Panc1 (cell line): ENCODE results near the gene COL4A1.

Source experiments
- POLR2AphosphoS5 ChIP-seq: IDR thresholded peaks from 2 replicates; pipeline ENCODE4 v1.6.1; 2012; ENCODE audit warnings: mild to moderate bottlenecking, low read depth, low read length, moderate library complexity
- SIN3A ChIP-seq: IDR thresholded peaks from 2 replicates; pipeline ENCODE4 v1.6.1; 2012; ENCODE audit warnings: low read depth, mild to moderate bottlenecking, low read length, moderate library complexity, borderline replicate concordance; ENCODE audit not compliant: insufficient read depth
- TF ChIP-seq, protein P1 (sequence below): fragments of 450-650 bp; IDR thresholded peaks from 2 replicates; pipeline ENCODE4 v1.5.1; 2017; ENCODE audit warnings: mild to moderate bottlenecking
- TF ChIP-seq, protein P2 (sequence below), 2 experiments: IDR thresholded peaks; 2 replicates each; pipeline ENCODE4 v1.6.1; 2011 to 2012; ENCODE audit warnings: low read depth in 2 of 2, control low read depth in 1 of 2, low read length in 1 of 2, mild to moderate bottlenecking in 1 of 2, moderate library complexity in 1 of 2; ENCODE audit not compliant: insufficient read depth in 1 of 2

DNA sequence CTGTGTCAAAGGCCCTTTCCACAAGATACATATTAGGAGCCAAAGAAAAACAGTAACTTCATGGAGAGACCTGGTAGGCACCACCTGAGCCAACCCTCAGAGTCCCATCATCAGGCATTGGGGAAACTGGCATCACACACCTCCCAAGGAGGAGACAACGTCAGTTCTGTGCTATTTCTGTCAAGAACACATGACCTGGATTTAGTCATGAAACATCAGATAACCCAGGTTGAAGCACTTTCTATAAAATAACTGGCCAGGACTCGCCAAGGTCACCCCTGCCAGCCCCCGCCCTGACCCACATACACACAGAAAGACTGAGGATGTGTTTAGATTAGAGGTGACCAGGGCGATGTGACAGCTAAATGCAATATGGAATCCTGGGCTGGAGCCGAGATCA is 35.6 kb downstream of the COL4A1 start:
- TF ChIP-seq POLR2AphosphoS5 (no peak), SIN3A (no peak)
- TF ChIP-seq, protein P1, sequence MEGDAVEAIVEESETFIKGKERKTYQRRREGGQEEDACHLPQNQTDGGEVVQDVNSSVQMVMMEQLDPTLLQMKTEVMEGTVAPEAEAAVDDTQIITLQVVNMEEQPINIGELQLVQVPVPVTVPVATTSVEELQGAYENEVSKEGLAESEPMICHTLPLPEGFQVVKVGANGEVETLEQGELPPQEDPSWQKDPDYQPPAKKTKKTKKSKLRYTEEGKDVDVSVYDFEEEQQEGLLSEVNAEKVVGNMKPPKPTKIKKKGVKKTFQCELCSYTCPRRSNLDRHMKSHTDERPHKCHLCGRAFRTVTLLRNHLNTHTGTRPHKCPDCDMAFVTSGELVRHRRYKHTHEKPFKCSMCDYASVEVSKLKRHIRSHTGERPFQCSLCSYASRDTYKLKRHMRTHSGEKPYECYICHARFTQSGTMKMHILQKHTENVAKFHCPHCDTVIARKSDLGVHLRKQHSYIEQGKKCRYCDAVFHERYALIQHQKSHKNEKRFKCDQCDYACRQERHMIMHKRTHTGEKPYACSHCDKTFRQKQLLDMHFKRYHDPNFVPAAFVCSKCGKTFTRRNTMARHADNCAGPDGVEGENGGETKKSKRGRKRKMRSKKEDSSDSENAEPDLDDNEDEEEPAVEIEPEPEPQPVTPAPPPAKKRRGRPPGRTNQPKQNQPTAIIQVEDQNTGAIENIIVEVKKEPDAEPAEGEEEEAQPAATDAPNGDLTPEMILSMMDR, result no peak
- TF ChIP-seq, protein P2, sequence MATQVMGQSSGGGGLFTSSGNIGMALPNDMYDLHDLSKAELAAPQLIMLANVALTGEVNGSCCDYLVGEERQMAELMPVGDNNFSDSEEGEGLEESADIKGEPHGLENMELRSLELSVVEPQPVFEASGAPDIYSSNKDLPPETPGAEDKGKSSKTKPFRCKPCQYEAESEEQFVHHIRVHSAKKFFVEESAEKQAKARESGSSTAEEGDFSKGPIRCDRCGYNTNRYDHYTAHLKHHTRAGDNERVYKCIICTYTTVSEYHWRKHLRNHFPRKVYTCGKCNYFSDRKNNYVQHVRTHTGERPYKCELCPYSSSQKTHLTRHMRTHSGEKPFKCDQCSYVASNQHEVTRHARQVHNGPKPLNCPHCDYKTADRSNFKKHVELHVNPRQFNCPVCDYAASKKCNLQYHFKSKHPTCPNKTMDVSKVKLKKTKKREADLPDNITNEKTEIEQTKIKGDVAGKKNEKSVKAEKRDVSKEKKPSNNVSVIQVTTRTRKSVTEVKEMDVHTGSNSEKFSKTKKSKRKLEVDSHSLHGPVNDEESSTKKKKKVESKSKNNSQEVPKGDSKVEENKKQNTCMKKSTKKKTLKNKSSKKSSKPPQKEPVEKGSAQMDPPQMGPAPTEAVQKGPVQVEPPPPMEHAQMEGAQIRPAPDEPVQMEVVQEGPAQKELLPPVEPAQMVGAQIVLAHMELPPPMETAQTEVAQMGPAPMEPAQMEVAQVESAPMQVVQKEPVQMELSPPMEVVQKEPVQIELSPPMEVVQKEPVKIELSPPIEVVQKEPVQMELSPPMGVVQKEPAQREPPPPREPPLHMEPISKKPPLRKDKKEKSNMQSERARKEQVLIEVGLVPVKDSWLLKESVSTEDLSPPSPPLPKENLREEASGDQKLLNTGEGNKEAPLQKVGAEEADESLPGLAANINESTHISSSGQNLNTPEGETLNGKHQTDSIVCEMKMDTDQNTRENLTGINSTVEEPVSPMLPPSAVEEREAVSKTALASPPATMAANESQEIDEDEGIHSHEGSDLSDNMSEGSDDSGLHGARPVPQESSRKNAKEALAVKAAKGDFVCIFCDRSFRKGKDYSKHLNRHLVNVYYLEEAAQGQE (IDR thresholded peaks at IDR 0.05; ENCODE audit: insufficient read depth in 1 of 2, low read depth in 2 of 2, low read length in 1 of 2), result no peak
